GM23338 (cell line): ENCODE data around the gene SH3RF3.

Experiments used
- CREB1 ChIP-seq: fragments of 250-450 bp; sonication (Bioruptor Pico); IDR thresholded peaks from 2 replicates; pipeline ENCODE4 v1.5.0; 2020; ENCODE audit warnings: low read depth, mild to moderate bottlenecking, moderate library complexity
- CTCF ChIP-seq, 2 experiments: fragments of 200-600 bp in 1 of 2; sonication (generic) in 1 of 2; conservative IDR thresholded peaks; 2 replicates each; pipeline versions ENCODE4 v1.5.1 to v1.6.1; 2016 to 2017; ENCODE audit warnings: antibody characterized with exemption in 2 of 2, low read depth in 2 of 2, mild to moderate bottlenecking in 2 of 2, moderate library complexity in 1 of 2
- EZH2 ChIP-seq: fragments of 200-600 bp; sonication (generic); IDR thresholded peaks from one replicate; pipeline ENCODE4 v1.8.0; 2017; ENCODE audit warnings: antibody characterized with exemption, mild to moderate bottlenecking, low read depth; ENCODE audit not compliant: unreplicated experiment
- EZH2phosphoT487 ChIP-seq: fragments of 200-600 bp; sonication (generic); IDR thresholded peaks from one replicate; pipeline ENCODE4 v1.8.1; 2018; ENCODE audit warnings: antibody characterized with exemption; ENCODE audit not compliant: unreplicated experiment

- TF ChIP-seq CTCF (conservative IDR thresholded peaks at IDR 0.05; ENCODE audit: low read depth in 2 of 2) (no peak), EZH2phosphoT487 (no peak), CREB1 (CRISPR knock-in tag) (no peak), EZH2 (no peak)
Observed at GRCh38 chr2:109231428-109231827, 102.4 kb downstream of the SH3RF3 start.
